ENCODE data around the gene MDN1.

GRCh38 chr6:89604653-89605052, 214.9 kb downstream of the MDN1 start:
- no peak for TF ChIP-seq CTCF (conservative IDR thresholded peaks at IDR 0.05; ENCODE audit: low read length)
- TF ChIP-seq EZH2phosphoT487 (IDR thresholded peaks at IDR 0.05; ENCODE audit: borderline replicate concordance, low read depth, low read length): no peak

All from OCI-LY7 (cell line).